ENCODE results near the gene ALG1. TPM values are rescaled to one million over a fixed set of nuclear protein-coding genes. Genes with fewer than 3 reads are reported as not detected.
A peak's percentile ranks its signal among the peaks of the same experiment; 100 is the strongest.

Gene ALG1
- polyA plus RNA-seq, 1 donor (not counting 4 experiments of a cell fraction or from before 2014, with no cell fraction given): 25.8 TPM

GRCh38 chr16:5071341-5071680 lies 332 bp upstream of the ALG1 start:
- Histone ChIP-seq H3K9ac (ENCODE audit: control insufficient read depth, extremely low read depth, insufficient read depth, low read length) (peak overlapping the region; percentile 78), H4K20me1 (ENCODE audit: control insufficient read depth, extremely low read depth, insufficient read depth, low read length) (no peaks in the 10 kb centered on the region), H3K4me1 (ENCODE audit: control insufficient read depth, extremely low read depth, insufficient read depth, low read length) (peaks cover 11% of the 10 kb centered on the region), H3K27me3 (ENCODE audit: control insufficient read depth, extremely low read depth, insufficient read depth, low read length) (no peaks in the 10 kb centered on the region), H3K36me3 (ENCODE audit: control insufficient read depth in 2 of 2, extremely low read depth in 1 of 2, insufficient read depth in 2 of 2, low read length in 2 of 2) (peaks cover 10 to 18% of the 10 kb centered on the region in 2 experiments), H3K27ac (ENCODE audit: control insufficient read depth, insufficient read depth, low read length) (peak overlapping the region; percentile 50), H3K4me2 (ENCODE audit: control insufficient read depth, extremely low read depth, insufficient read depth, low read depth, low read length) (peak overlapping the region; percentile 88), H3K4me3 (ENCODE audit: control insufficient read depth in 2 of 3, extremely low read depth in 1 of 3, insufficient read depth in 2 of 3, low read depth in 1 of 3, low read length in 3 of 3) (peak overlapping the region; percentile 12 to 77 (median 76)), H3K9me3 (ENCODE audit: control insufficient read depth, low read depth, low read length) (no peaks in the 10 kb centered on the region), H3K9me1 (ENCODE audit: control insufficient read depth, extremely low read depth, insufficient read depth, low read length) (no peaks in the 10 kb centered on the region), H2AFZ (ENCODE audit: control insufficient read depth, low read length) (peak overlapping the region; percentile 28), H3K79me2 (ENCODE audit: control insufficient read depth, insufficient read depth, low read length) (peaks cover 12% of the 10 kb centered on the region)
- TF ChIP-seq CTCF (optimal IDR thresholded peaks at IDR 0.05 in 1 of 3, IDR thresholded peaks at IDR 0.05 in 1 of 3, conservative IDR thresholded peaks at IDR 0.05 in 1 of 3; ENCODE audit: extremely low read depth in 1 of 3, insufficient read depth in 2 of 3, low read length in 3 of 3) (no peak), EZH2 (IDR thresholded peaks at IDR 0.05; ENCODE audit: low read length) (no peak)
- FAIRE-seq: no peak
- dilution Hi-C loops (cut with MboI; ENCODE audit: extremely low pct_ligation_motif_present, low sequenced_read_pairs): no loop called here
- DNase-seq (ENCODE audit: low read depth, low spot score): no peak

GRCh38 chr16:5072334-5073278 lies 963 bp downstream of the ALG1 start:
- dilution Hi-C loops (cut with MboI; ENCODE audit: extremely low pct_ligation_motif_present, low sequenced_read_pairs): no loop called here
- Histone ChIP-seq H3K36me3 (ENCODE audit: control insufficient read depth in 2 of 2, extremely low read depth in 1 of 2, insufficient read depth in 2 of 2, low read length in 2 of 2) (peaks cover 11 to 24% of the 10 kb centered on the region in 2 experiments), H3K9ac (ENCODE audit: control insufficient read depth, extremely low read depth, insufficient read depth, low read length) (peak overlapping the region; percentile 78), H3K4me2 (ENCODE audit: control insufficient read depth, extremely low read depth, insufficient read depth, low read depth, low read length) (peak overlapping the region; percentile 88), H3K4me3 (ENCODE audit: control insufficient read depth in 2 of 3, extremely low read depth in 1 of 3, insufficient read depth in 2 of 3, low read depth in 1 of 3, low read length in 3 of 3) (peak overlapping the region; percentile 71 to 77 (median 76)), H2AFZ (ENCODE audit: control insufficient read depth, low read length) (peak overlapping the region; percentile 92), H3K27me3 (ENCODE audit: control insufficient read depth, extremely low read depth, insufficient read depth, low read length) (no peaks in the 10 kb centered on the region), H3K9me3 (ENCODE audit: control insufficient read depth, low read depth, low read length) (no peaks in the 10 kb centered on the region), H3K79me2 (ENCODE audit: control insufficient read depth, insufficient read depth, low read length) (peaks cover 12% of the 10 kb centered on the region), H3K27ac (ENCODE audit: control insufficient read depth, insufficient read depth, low read length) (peak overlapping the region; percentile 50), H3K4me1 (ENCODE audit: control insufficient read depth, extremely low read depth, insufficient read depth, low read length) (peaks cover 11% of the 10 kb centered on the region), H3K9me1 (ENCODE audit: control insufficient read depth, extremely low read depth, insufficient read depth, low read length) (no peaks in the 10 kb centered on the region), H4K20me1 (ENCODE audit: control insufficient read depth, extremely low read depth, insufficient read depth, low read length) (no peaks in the 10 kb centered on the region)
- FAIRE-seq: no peak
- TF ChIP-seq EZH2 (IDR thresholded peaks at IDR 0.05; ENCODE audit: low read length): no peak
- no peak for TF ChIP-seq CTCF (optimal IDR thresholded peaks at IDR 0.05 in 1 of 3, IDR thresholded peaks at IDR 0.05 in 1 of 3, conservative IDR thresholded peaks at IDR 0.05 in 1 of 3; ENCODE audit: extremely low read depth in 1 of 3, insufficient read depth in 2 of 3, low read length in 3 of 3)
- no peak for DNase-seq (ENCODE audit: low read depth, low spot score)

Measured in keratinocyte (primary cell).